Measurements from ENCODE around the gene IGF1.

Gene IGF1

GRCh38 chr12:102496591-102496990 lies 16.2 kb upstream of the IGF1 start:
- no peak for DNase-seq

- no peak for DNase-seq
Measured at GRCh38 chr12:102487226-102487625, 6.9 kb upstream of the IGF1 start.

GRCh38 chr12:102486153-102486552 lies 5.8 kb upstream of the IGF1 start:
- no peak for DNase-seq

- peak; percentile 58 to 60 for DNase-seq
Measured at GRCh38 chr12:102484428-102484958, 4.1 kb upstream of the IGF1 start.

- no peak for DNase-seq
Measured at GRCh38 chr12:102484017-102484416, 3.7 kb upstream of the IGF1 start.

- DNase-seq: peak in 1 of 2 donors; percentile 2
Measured at GRCh38 chr12:102483466-102483865, 3.1 kb upstream of the IGF1 start.

- DNase-seq: no peak
Measured at GRCh38 chr12:102481705-102482425, 1.5 kb upstream of the IGF1 start.

GRCh38 chr12:102479939-102480338 lies 424 bp downstream of the IGF1 start:
- DNase-seq: no peak

- DNase-seq: no peak
Measured at GRCh38 chr12:102479099-102479885, 1.1 kb downstream of the IGF1 start.

GRCh38 chr12:102478405-102479098 lies 1.8 kb downstream of the IGF1 start:
- peak; percentile 11 to 17 for DNase-seq

GRCh38 chr12:102475355-102475754 lies 5.0 kb downstream of the IGF1 start:
- no peak for DNase-seq

GRCh38 chr12:102474438-102475064 lies 5.8 kb downstream of the IGF1 start:
- no peak for DNase-seq

- DNase-seq: no peak
Measured at GRCh38 chr12:102472496-102472895, 7.9 kb downstream of the IGF1 start.

- no peak for DNase-seq
Measured at GRCh38 chr12:102471556-102471955, 8.8 kb downstream of the IGF1 start.

- DNase-seq: no peak
Measured at GRCh38 chr12:102470945-102471344, 9.4 kb downstream of the IGF1 start.

- DNase-seq: no peak
Measured at GRCh38 chr12:102468261-102468915, 12.0 kb downstream of the IGF1 start.

GRCh38 chr12:102465762-102466560 lies 14.4 kb downstream of the IGF1 start:
- DNase-seq: no peak

GRCh38 chr12:102463659-102464249 lies 16.6 kb downstream of the IGF1 start:
- no peak for DNase-seq

- DNase-seq: no peak
Measured at GRCh38 chr12:102462795-102463465, 17.4 kb downstream of the IGF1 start.

- no peak for DNase-seq
Measured at GRCh38 chr12:102462386-102462785, 18.0 kb downstream of the IGF1 start.

- DNase-seq: no peak
Measured at GRCh38 chr12:102461501-102461900, 18.9 kb downstream of the IGF1 start.
